Measurements from ENCODE around the gene KANSL1L.
"Not testable (repeated sequence)": the region's sequence is repeated elsewhere in the genome, so short reads cannot be mapped to it uniquely, and the experiment has no call there.

DNA sequence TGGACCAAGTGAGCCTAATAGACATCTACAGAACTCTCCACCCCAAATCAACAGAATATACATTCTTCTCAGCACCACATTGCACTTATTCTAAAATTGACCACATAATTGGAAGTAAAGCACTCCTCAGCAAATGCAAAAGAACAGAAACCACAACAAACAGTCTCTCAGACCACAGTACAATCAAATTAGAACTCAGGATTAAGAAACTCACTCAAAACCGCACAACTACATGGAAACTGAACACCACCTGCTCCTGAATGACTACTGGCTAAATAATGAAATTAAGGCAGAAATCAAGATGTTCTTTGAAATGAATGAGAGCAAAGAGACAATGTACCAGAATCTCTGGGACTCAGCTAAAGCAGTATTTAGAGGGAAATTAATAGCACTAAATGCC, 12.7 kb upstream of the KANSL1L start:
- TF ChIP-seq, protein P1, sequence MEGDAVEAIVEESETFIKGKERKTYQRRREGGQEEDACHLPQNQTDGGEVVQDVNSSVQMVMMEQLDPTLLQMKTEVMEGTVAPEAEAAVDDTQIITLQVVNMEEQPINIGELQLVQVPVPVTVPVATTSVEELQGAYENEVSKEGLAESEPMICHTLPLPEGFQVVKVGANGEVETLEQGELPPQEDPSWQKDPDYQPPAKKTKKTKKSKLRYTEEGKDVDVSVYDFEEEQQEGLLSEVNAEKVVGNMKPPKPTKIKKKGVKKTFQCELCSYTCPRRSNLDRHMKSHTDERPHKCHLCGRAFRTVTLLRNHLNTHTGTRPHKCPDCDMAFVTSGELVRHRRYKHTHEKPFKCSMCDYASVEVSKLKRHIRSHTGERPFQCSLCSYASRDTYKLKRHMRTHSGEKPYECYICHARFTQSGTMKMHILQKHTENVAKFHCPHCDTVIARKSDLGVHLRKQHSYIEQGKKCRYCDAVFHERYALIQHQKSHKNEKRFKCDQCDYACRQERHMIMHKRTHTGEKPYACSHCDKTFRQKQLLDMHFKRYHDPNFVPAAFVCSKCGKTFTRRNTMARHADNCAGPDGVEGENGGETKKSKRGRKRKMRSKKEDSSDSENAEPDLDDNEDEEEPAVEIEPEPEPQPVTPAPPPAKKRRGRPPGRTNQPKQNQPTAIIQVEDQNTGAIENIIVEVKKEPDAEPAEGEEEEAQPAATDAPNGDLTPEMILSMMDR (IDR thresholded peaks at IDR 0.05) = not testable (repeated sequence)
- TF ChIP-seq POLR2A (IDR thresholded peaks at IDR 0.05; ENCODE audit: low read length); EHMT2 (IDR thresholded peaks at IDR 0.05; ENCODE audit: low read depth); RAD21 (conservative IDR thresholded peaks at IDR 0.05 in 1 of 2, IDR thresholded peaks at IDR 0.05 in 1 of 2); MYC (IDR thresholded peaks at IDR 0.05; ENCODE audit: borderline replicate concordance, low read length); CEBPB (IDR thresholded peaks at IDR 0.05); KDM1A (IDR thresholded peaks at IDR 0.05; ENCODE audit: low read depth); EP300 (IDR thresholded peaks at IDR 0.05); MAFK (IDR thresholded peaks at IDR 0.05; ENCODE audit: partially characterized antibody); RCOR1 (IDR thresholded peaks at IDR 0.05; ENCODE audit: low read depth, low read length); SMC3 (IDR thresholded peaks at IDR 0.05); PHF8 (IDR thresholded peaks at IDR 0.05; ENCODE audit: borderline replicate concordance, low read depth): not testable (repeated sequence)
- TF ChIP-seq, protein P2, sequence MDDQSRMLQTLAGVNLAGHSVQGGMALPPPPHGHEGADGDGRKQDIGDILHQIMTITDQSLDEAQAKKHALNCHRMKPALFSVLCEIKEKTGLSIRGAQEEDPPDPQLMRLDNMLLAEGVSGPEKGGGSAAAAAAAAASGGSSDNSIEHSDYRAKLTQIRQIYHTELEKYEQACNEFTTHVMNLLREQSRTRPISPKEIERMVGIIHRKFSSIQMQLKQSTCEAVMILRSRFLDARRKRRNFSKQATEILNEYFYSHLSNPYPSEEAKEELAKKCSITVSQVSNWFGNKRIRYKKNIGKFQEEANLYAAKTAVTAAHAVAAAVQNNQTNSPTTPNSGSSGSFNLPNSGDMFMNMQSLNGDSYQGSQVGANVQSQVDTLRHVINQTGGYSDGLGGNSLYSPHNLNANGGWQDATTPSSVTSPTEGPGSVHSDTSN (IDR thresholded peaks at IDR 0.05) = not testable (repeated sequence)

Measured in A549 (cell line).